ES-I3 (cell line): ENCODE data around the gene SNX1.

Source experiments
- H3K36me3 ChIP-seq: 2 replicates; pipeline ENCODE4 v1.6.1; 2013; ENCODE audit warnings: mild to moderate bottlenecking, low read length, control low read depth, moderate library complexity; ENCODE audit not compliant: insufficient read depth
- H3K4me1 ChIP-seq: 2 replicates; pipeline ENCODE4 v1.6.1; 2013; ENCODE audit warnings: mild to moderate bottlenecking, control low read depth, low read length; ENCODE audit not compliant: insufficient read depth
- H3K9ac ChIP-seq: 2 replicates; pipeline ENCODE4 v1.6.1; 2013; ENCODE audit warnings: low read depth, mild to moderate bottlenecking, low read length, moderate library complexity
- H3K9me3 ChIP-seq: 2 replicates; pipeline ENCODE4 v1.6.1; 2013; ENCODE audit warnings: mild to moderate bottlenecking, low read length, moderate library complexity; ENCODE audit not compliant: control insufficient read depth, insufficient read depth

The SNX1 gene

GRCh38 chr15:64138331-64138941 lies 42.7 kb downstream of the SNX1 start:
- H3K9me3 ChIP-seq, result no peaks in the 10 kb centered on the region
- H3K4me1 ChIP-seq, result no peaks in the 10 kb centered on the region
- no peak overlapping the region for H3K9ac ChIP-seq
- H3K36me3 ChIP-seq, result peaks cover 8% of the 10 kb centered on the region

GRCh38 chr15:64141798-64142512 lies 46.2 kb downstream of the SNX1 start:
- H3K9me3 ChIP-seq, result no peaks in the 10 kb centered on the region

GRCh38 chr15:64143276-64143675 lies 47.5 kb downstream of the SNX1 start:
- no peaks in the 10 kb centered on the region for H3K9me3 ChIP-seq
- no peaks in the 10 kb centered on the region for H3K36me3 ChIP-seq
- H3K4me1 ChIP-seq, result no peaks in the 10 kb centered on the region
- H3K9ac ChIP-seq, result no peak overlapping the region

More at GRCh38 chr15:64141798-64142512, 46.2 kb downstream of the SNX1 start:
- Histone ChIP-seq H3K36me3 (no peaks in the 10 kb centered on the region; the same call in none of the 2 replicates), H3K4me1 (no peaks in the 10 kb centered on the region), H3K9ac (no peak overlapping the region)

- Histone ChIP-seq H3K36me3 (no peaks in the 10 kb centered on the region), H3K4me1 (no peaks in the 10 kb centered on the region), H3K9ac (no peak overlapping the region), H3K9me3 (no peaks in the 10 kb centered on the region)
These were observed 48.4 kb downstream of the SNX1 start for GRCh38 chr15:64144192-64144564.

- Histone ChIP-seq H3K36me3 (no peaks in the 10 kb centered on the region), H3K9ac (no peak overlapping the region), H3K4me1 (no peaks in the 10 kb centered on the region), H3K9me3 (no peaks in the 10 kb centered on the region)
These were observed 48.9 kb downstream of the SNX1 start for GRCh38 chr15:64144565-64145281.

- H3K9me3 ChIP-seq, result no peaks in the 10 kb centered on the region
- H3K4me1 ChIP-seq, result no peaks in the 10 kb centered on the region
- H3K9ac ChIP-seq, result no peak overlapping the region
- H3K36me3 ChIP-seq, result no peaks in the 10 kb centered on the region
These were observed 50.3 kb downstream of the SNX1 start for GRCh38 chr15:64146041-64146440.

- Histone ChIP-seq H3K9ac (no peak overlapping the region), H3K4me1 (no peaks in the 10 kb centered on the region), H3K36me3 (no peaks in the 10 kb centered on the region), H3K9me3 (no peaks in the 10 kb centered on the region)
These were observed 50.7 kb downstream of the SNX1 start for GRCh38 chr15:64146520-64146884.

- H3K4me1 ChIP-seq, result no peaks in the 10 kb centered on the region
- no peak overlapping the region for H3K9ac ChIP-seq
- no peaks in the 10 kb centered on the region for H3K9me3 ChIP-seq
- H3K36me3 ChIP-seq, result no peaks in the 10 kb centered on the region
These were observed 51.3 kb downstream of the SNX1 start for GRCh38 chr15:64146885-64147681.

GRCh38 chr15:64148168-64148567 lies 52.4 kb downstream of the SNX1 start:
- Histone ChIP-seq H3K4me1 (no peaks in the 10 kb centered on the region), H3K9me3 (no peaks in the 10 kb centered on the region), H3K36me3 (no peaks in the 10 kb centered on the region), H3K9ac (no peak overlapping the region)

- Histone ChIP-seq H3K4me1 (no peaks in the 10 kb centered on the region), H3K36me3 (no peaks in the 10 kb centered on the region), H3K9me3 (no peaks in the 10 kb centered on the region), H3K9ac (no peak overlapping the region)
These were observed 52.8 kb downstream of the SNX1 start for GRCh38 chr15:64148581-64148980.

GRCh38 chr15:64149424-64149823 lies 53.6 kb downstream of the SNX1 start:
- Histone ChIP-seq H3K9me3 (no peaks in the 10 kb centered on the region), H3K4me1 (no peaks in the 10 kb centered on the region), H3K9ac (no peak overlapping the region), H3K36me3 (no peaks in the 10 kb centered on the region)

- Histone ChIP-seq H3K36me3 (no peaks in the 10 kb centered on the region), H3K9ac (no peak overlapping the region), H3K4me1 (no peaks in the 10 kb centered on the region), H3K9me3 (no peaks in the 10 kb centered on the region)
These were observed 54.3 kb downstream of the SNX1 start for GRCh38 chr15:64149893-64150578.

GRCh38 chr15:64151727-64152506 lies 56.1 kb downstream of the SNX1 start, which contains the start of gene SNX22:
TSS of gene SNX22 (plus strand) at chr15:64151731. CDS start at chr15:64151776, 45 bp downstream.
- Histone ChIP-seq H3K9me3 (no peaks in the 10 kb centered on the region), H3K4me1 (no peaks in the 10 kb centered on the region), H3K36me3 (peaks cover 7% of the 10 kb centered on the region; the same call in 1 of the 2 replicates), H3K9ac (peak within 1 kb of the TSS; percentile 73)
